Activated CD4-positive, alpha-beta memory T cell treated with anti-CD3 and anti-CD28 coated beads, Interleukin-2, amount 10 ng/mL, durations not matched to agents 7 days and 5 days (primary cell): ENCODE data around the gene EDN3. TPM values are rescaled to one million over a fixed set of nuclear protein-coding genes. Genes with fewer than 3 reads are reported as not detected.

Experiments used
- CTCF ChIA-PET: fragments of 350-600 bp; sonication (Branson Sonifier 250); formaldehyde crosslinking; loops from one replicate; lab custom pipeline; 2021; ENCODE audit warnings: antibody characterized with exemption, inconsistent platforms; lab: Charles Lee
- POLR2A ChIA-PET: fragments of 350-600 bp; sonication (Branson Sonifier 250); formaldehyde crosslinking; loops from one replicate; lab custom pipeline; 2021; ENCODE audit warnings: antibody characterized with exemption; lab: Charles Lee
- DNase-seq: peaks from one replicate; pipeline ENCODE4 v3.0.0-alpha.2; 2020
- H3K27ac Mint-ChIP-seq: one replicate; pipeline ENCODE4 v1.8.0; 2021; ENCODE audit warnings: mild to moderate bottlenecking, mixed read lengths
- H3K27me3 Mint-ChIP-seq: one replicate; pipeline ENCODE4 v1.8.0; 2021; ENCODE audit warnings: mixed read lengths
- H3K36me3 Mint-ChIP-seq: one replicate; pipeline ENCODE4 v1.8.0; 2021; ENCODE audit warnings: low read depth, mixed read lengths
- H3K4me1 Mint-ChIP-seq: one replicate; pipeline ENCODE4 v1.8.0; 2021; ENCODE audit warnings: mixed read lengths
- H3K4me3 Mint-ChIP-seq: one replicate; pipeline ENCODE4 v1.8.0; 2021; ENCODE audit warnings: mild to moderate bottlenecking, mixed read lengths
- H3K9me3 Mint-ChIP-seq: one replicate; pipeline ENCODE4 v1.8.0; 2021; ENCODE audit warnings: mixed read lengths
- total RNA-seq, 2 experiments: library from RNA; stranded (reverse); gene quantifications; one replicate each; pipeline ENCODE4 v1.2.3, GENCODE V29; 2021

Gene EDN3
- total RNA-seq, 2 experiments from 2014 or later = 0.25 to 0.35 TPM

DNA sequence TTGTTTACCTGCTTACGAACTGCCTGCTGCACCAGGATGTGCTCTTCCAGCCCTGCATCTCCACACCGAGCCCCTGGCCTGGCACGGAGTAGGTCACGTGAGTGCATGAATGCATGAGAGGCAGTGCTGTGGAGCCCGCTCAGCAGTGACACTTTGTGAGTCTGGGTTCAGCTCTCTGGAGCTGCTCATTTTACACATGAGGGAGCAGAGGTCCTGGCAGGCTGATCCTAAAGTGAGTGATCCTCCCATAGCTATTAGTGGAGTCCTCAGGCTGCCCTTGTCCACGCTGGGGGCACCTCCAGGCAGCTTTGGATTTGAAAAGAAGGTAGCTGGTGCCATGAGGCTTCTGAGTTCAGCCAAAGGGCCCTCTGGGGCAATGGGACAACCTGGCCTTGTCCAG, 64.2 kb downstream of the EDN3 start:
- CTCF ChIA-PET = no interaction called here

DNA sequence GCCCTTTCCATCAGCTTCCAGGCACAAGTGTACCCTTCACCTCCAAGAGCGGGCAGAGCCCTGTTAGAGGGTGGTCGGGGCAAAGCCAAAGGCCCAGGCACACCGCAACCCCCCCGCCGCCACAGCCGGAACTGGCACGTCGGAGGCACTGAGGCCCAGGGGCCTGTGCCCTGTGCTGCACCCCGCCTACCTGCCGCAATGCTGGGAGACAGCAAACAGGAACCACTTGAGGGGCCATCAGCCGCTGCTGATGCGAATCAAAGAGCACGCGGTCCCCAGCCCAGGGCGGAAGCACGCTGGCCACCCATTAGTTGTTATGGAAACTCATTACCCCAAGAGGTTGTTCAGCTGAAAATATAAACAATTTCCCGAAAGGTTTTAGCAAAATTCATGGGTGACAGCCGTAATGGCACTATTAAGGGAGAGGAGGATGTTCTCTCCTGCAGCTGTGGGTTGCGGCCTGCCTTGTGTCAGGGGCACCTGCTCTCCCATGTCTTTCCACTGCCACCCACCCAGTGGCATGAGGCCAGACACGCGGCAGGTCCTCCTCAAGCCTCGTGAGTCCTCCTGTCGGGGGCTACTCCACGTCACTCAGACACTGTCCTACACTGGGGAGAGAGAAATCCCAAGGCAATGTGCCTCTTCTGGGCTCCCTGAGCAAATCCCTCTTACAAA, 65.3 kb downstream of the EDN3 start:
- no peaks in the 10 kb centered on the region for H3K4me1 Mint-ChIP-seq
- H3K27ac Mint-ChIP-seq = no peak overlapping the region
- no peaks in the 10 kb centered on the region for H3K9me3 Mint-ChIP-seq
- H3K27me3 Mint-ChIP-seq = peaks cover 11% of the 10 kb centered on the region
- CTCF ChIA-PET = no interaction called here
- no peaks in the 10 kb centered on the region for H3K36me3 Mint-ChIP-seq
- DNase-seq = no peak
- H3K4me3 Mint-ChIP-seq = no peak overlapping the region
- POLR2A ChIA-PET = no interaction called here

More for the DNA sequence above, 64.2 kb downstream of the EDN3 start:
- Mint-ChIP-seq H3K36me3 (no peaks in the 10 kb centered on the region), H3K4me3 (no peak overlapping the region), H3K4me1 (no peaks in the 10 kb centered on the region), H3K27me3 (peaks cover 11% of the 10 kb centered on the region), H3K27ac (no peak overlapping the region), H3K9me3 (no peaks in the 10 kb centered on the region)
- POLR2A ChIA-PET = no interaction called here
- DNase-seq = no peak

DNA sequence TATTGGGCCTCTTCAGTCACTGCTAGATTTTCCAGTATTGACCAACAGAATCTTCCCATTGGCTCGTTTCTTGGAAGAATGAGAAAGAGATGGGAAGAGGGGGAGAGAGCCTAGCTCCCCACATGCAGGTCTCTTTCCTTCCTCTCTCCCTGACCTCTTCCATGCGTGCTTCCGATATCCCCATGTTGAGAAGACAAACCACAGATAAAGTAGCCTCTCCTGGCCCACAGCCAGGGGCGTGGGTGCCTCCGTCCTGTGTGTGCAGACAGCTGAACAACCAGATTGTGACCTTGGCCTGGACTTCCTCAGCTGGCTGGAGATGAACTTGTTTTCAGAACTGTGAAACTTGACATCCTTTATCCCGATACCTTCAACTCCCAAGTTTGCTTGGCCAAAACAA, 71.0 kb downstream of the EDN3 start:
- no peak overlapping the region for H3K4me3 Mint-ChIP-seq
- no peaks in the 10 kb centered on the region for H3K9me3 Mint-ChIP-seq
- H3K27me3 Mint-ChIP-seq = peaks cover 18% of the 10 kb centered on the region
- ChIA-PET CTCF (no interaction called here), POLR2A (no interaction called here)
- H3K4me1 Mint-ChIP-seq = no peaks in the 10 kb centered on the region
- no peaks in the 10 kb centered on the region for H3K36me3 Mint-ChIP-seq
- no peak overlapping the region for H3K27ac Mint-ChIP-seq
- no peak for DNase-seq

DNA sequence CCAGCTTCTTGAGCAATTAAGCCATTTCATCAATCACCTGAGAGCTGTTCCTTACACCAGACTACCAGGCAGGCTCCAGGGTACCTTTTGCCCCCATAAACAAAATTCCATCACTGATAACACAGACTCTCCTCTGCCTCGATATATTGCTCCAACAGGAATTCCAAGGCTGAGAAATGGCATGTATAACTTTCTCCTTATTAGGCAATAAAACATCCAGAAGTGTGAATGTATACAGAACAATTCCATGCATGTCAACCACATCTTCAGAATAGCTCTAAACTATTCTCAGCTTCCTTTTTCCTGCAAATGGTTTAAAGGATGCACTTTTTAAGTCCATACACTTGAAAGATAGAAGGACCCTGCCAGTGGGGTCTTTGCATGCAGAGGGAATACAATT, 73.8 kb downstream of the EDN3 start:
- no peak overlapping the region for H3K4me3 Mint-ChIP-seq
- no peak for DNase-seq
- H3K27me3 Mint-ChIP-seq = peaks cover 20% of the 10 kb centered on the region
- no peaks in the 10 kb centered on the region for H3K36me3 Mint-ChIP-seq
- POLR2A ChIA-PET = no interaction called here
- CTCF ChIA-PET = interaction anchor here (1.2 kb wide), 1 partner anchor 13 kb away, joined by 3 read pairs; no protein-coding TSS in a partner anchor
- H3K9me3 Mint-ChIP-seq = no peaks in the 10 kb centered on the region
- no peak overlapping the region for H3K27ac Mint-ChIP-seq
- H3K4me1 Mint-ChIP-seq = no peaks in the 10 kb centered on the region

GRCh38 chr20:59375541-59375940, 75.1 kb downstream of the EDN3 start:
- Mint-ChIP-seq H3K27ac (no peak overlapping the region), H3K4me3 (no peak overlapping the region), H3K27me3 (peaks cover 22% of the 10 kb centered on the region), H3K9me3 (no peaks in the 10 kb centered on the region), H3K4me1 (no peaks in the 10 kb centered on the region), H3K36me3 (no peaks in the 10 kb centered on the region)
- ChIA-PET CTCF (no interaction called here), POLR2A (no interaction called here)
- no peak for DNase-seq

Other genes with a start within 250 kb of the EDN3 start
- gene ZNF831, start 136.8 kb upstream of the EDN3 start, total RNA-seq = 10 to 100 TPM; 12.1 to 12.7 TPM